GM21717 (cell line): ENCODE results near the gene TNFAIP3.
"Not testable (repeated sequence)": the region's sequence is repeated elsewhere in the genome, so short reads cannot be mapped to it uniquely, and the experiment has no call there.

Source experiments
- ATAC-seq: cut with Tn5 transposase; IDR thresholded peaks from one replicate; pipeline ENCODE4 v1.9.1; 2021; ENCODE audit warnings: mild to moderate bottlenecking, moderate library complexity; ENCODE audit not compliant: unreplicated experiment

TNFAIP3 gene

DNA sequence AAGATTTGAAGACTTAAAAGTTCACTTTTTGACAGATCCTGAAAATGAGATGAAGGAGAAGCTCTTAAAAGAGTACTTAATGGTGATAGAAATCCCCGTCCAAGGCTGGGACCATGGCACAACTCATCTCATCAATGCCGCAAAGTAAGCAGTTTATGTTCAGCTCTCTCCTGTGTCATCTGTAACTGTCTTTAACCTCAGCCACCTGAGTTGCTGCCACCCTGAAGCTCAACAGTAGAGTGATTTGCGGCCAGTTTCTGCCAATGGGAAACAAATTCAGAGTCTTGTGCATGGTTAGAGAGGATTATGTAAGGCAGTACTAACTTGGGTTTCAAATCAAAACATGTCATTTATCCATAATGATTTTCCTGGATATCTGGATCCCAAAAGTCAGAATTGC, 10.1 kb downstream of the TNFAIP3 start:
- no peak for ATAC-seq

DNA sequence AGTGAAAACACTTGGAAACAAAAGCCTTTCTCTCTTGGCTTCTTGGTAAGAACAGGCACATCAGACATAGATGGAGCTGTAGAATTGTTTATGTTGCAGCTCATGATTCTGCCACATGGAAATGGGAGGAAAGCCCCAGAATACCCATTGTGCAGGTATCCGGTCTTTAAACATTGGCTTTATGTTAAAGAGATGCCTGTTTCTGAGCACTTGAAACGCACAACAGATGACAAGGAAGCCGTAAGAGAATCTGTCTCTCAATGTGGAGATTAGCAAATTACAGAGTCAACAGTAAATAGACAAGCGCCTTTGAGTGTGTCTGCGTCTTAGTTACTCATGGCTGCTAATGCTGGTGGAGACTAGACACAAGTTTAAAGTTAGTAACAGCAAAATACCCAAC, 10.5 kb downstream of the TNFAIP3 start:
- no peak for ATAC-seq

DNA sequence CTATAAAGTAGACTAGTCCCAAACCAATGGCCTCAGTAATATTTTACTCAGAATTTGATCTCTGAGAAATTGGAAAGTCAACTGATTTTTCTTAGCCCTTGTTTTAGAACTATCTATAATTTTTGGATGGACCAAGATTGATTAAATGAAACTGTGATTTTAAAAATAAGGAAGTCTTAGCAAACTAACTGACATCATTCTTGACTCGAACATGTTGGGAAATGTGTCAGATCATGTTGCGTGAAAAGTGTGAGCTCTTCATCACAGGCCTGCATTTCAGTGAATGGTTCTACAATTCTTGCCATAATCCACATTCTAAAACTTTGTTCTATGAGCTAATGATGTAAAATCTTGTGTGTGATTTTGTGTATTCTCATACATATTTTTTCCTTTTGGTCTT, 11.0 kb downstream of the TNFAIP3 start:
- ATAC-seq, result no peak

DNA sequence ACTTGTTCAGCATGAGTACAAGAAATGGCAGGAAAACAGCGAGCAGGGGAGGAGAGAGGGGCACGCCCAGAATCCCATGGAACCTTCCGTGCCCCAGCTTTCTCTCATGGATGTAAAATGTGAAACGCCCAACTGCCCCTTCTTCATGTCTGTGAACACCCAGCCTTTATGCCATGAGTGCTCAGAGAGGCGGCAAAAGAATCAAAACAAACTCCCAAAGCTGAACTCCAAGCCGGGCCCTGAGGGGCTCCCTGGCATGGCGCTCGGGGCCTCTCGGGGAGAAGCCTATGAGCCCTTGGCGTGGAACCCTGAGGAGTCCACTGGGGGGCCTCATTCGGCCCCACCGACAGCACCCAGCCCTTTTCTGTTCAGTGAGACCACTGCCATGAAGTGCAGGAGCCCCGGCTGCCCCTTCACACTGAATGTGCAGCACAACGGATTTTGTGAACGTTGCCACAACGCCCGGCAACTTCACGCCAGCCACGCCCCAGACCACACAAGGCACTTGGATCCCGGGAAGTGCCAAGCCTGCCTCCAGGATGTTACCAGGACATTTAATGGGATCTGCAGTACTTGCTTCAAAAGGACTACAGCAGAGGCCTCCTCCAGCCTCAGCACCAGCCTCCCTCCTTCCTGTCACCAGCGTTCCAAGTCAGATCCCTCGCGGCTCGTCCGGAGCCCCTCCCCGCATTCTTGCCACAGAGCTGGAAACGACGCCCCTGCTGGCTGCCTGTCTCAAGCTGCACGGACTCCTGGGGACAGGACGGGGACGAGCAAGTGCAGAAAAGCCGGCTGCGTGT, 11.6 kb downstream of the TNFAIP3 start:
- no peak for ATAC-seq

DNA sequence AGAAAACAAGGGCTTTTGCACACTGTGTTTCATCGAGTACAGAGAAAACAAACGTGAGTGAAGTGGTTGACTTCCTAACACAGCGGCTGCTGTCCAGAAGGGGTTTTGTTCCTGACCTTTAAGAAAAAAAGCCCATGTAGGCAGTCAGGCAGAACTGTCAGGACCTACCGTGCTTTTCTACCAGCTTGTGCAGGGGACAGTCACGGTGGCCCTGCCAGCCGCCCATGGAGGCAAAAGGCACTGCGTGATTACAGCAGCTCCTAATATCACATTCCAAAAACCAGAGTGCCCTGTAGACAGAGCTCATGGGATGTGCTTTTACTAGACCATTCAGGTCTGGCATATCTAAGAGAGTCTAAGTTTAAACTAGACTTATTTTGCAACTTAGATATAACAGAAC, 12.2 kb downstream of the TNFAIP3 start:
- no peak for ATAC-seq

DNA sequence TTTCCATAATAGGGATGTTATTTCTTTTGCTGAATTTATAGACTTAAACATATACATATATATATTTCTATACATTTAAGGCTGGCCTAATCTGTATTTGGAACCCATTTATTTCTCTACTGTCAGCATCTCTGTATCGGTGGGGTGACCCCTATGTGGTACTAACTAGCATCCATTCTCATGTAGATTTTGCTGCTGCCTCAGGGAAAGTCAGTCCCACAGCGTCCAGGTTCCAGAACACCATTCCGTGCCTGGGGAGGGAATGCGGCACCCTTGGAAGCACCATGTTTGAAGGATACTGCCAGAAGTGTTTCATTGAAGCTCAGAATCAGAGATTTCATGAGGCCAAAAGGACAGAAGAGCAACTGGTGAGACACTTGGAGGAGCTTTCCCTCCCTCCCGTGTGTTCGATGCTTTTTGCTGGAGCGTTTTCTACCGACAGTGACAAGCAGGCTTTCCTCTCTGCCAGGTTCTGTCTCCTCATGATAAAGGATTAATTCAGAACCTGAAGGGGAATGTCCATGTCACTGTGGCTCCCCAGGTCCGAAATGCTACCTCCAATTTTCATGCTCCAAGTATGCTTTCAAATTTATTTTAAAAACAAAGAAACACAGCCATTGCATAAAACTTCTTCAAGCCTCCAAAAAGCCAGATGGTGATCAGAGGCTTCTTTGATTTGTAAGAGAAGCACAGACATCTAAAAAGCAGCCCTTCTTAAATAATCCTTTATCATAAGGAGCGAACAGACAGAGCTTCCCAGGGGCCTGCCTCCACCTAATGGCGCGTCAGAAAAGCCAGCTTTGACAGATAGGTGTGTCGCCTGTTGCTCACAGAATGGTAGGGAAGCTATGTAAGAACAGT, 13.1 kb downstream of the TNFAIP3 start:
- ATAC-seq, result no peak

DNA sequence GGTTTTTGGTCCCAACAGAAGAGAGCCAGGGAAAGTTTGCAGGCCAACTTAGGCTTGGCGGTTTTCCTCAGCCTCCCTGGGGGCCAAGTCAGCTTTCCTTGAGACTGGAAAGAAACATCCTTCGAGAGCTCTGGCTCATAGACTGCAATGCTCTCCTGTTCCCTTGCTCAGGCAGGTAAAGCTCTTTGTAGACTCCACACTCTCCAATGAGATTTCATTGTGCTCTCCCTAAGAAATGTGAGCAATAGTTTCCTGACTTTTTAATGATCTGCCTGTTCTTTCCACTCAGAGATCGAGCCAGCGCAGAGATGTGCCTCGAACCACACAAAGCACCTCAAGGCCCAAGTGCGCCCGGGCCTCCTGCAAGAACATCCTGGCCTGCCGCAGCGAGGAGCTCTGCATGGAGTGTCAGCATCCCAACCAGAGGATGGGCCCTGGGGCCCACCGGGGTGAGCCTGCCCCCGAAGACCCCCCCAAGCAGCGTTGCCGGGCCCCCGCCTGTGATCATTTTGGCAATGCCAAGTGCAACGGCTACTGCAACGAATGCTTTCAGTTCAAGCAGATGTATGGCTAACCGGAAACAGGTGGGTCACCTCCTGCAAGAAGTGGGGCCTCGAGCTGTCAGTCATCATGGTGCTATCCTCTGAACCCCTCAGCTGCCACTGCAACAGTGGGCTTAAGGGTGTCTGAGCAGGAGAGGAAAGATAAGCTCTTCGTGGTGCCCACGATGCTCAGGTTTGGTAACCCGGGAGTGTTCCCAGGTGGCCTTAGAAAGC, 13.9 kb downstream of the TNFAIP3 start:
- no peak for ATAC-seq

DNA sequence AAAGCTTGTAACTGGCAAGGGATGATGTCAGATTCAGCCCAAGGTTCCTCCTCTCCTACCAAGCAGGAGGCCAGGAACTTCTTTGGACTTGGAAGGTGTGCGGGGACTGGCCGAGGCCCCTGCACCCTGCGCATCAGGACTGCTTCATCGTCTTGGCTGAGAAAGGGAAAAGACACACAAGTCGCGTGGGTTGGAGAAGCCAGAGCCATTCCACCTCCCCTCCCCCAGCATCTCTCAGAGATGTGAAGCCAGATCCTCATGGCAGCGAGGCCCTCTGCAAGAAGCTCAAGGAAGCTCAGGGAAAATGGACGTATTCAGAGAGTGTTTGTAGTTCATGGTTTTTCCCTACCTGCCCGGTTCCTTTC, 14.4 kb downstream of the TNFAIP3 start:
- ATAC-seq, result no peak

DNA sequence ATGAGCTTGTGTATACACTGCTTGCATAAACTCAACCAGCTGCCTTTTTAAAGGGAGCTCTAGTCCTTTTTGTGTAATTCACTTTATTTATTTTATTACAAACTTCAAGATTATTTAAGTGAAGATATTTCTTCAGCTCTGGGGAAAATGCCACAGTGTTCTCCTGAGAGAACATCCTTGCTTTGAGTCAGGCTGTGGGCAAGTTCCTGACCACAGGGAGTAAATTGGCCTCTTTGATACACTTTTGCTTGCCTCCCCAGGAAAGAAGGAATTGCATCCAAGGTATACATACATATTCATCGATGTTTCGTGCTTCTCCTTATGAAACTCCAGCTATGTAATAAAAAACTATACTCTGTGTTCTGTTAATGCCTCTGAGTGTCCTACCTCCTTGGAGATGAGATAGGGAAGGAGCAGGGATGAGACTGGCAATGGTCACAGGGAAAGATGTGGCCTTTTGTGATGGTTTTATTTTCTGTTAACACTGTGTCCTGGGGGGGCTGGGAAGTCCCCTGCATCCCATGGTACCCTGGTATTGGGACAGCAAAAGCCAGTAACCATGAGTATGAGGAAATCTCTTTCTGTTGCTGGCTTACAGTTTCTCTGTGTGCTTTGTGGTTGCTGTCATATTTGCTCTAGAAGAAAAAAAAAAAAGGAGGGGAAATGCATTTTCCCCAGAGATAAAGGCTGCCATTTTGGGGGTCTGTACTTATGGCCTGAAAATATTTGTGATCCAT, 15.3 kb downstream of the TNFAIP3 start:
- no peak for ATAC-seq

DNA sequence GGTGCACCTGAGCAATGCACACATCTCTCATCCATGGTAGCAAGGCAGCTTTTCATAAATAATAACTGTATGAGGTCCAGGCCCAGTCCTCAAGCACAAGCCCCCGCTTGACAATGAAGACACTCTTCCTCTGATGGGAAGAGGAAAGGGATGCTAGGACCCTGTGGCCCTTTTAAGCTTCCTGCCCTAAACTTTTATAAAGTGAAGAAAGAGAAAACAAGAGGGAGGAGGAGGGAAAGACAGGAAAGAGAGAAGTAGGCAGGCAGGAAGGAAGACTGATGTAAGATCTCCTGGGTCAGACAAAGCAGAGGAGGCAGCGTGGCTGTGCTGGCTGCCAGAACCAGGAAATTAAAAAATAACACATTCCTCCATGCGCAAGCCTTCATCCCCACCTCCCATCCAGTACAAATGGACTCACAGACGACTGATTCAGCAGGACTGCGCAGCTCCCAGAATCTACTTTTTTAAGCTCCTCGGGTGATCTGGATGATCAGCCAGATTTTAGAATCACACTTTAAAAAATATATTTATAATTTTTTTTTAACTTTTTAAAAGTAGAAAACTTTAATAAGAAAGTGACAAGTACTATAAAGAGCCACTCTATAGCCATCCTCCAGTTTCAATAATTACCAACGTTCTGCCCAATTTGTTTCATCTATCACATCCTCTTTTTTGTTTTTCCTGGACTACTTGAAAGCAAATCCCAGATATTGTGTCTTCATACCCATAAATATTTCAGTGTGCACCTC, 16.5 kb downstream of the TNFAIP3 start:
- ATAC-seq, result no peak

DNA sequence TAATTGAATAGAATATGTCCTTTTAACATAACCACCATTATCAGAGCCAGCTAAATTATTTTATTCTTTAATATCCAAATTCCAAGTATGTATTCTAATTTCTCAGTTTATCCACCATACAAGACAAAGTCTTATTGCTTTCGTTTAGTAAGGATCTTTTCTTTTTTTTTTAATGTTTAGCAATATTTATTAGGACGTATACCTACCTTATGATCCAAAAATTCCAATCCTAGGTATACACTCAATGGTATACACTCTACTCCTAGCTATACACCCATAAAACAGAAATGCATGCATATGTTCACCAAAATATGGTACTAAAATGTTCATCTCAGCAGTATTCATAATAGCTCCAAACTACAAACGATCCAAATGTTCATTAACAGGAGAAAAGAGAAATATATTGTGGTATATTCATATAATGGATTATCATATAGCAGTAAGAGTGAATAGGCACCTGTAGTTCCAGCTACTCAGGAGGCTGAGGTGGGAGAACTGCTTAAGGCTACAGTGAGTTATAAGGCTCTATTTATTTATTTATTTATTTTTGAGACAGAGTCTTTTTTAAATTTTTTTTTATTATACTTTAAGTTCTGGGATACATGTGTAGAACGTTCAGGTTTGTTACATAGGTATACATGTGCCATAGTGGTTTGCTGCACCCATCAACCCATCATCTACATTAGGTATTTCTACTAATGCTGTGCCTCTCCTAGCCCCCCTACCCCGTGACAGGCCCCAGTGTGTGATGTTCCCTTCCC, 17.3 kb downstream of the TNFAIP3 start:
- ATAC-seq, result no peak

DNA sequence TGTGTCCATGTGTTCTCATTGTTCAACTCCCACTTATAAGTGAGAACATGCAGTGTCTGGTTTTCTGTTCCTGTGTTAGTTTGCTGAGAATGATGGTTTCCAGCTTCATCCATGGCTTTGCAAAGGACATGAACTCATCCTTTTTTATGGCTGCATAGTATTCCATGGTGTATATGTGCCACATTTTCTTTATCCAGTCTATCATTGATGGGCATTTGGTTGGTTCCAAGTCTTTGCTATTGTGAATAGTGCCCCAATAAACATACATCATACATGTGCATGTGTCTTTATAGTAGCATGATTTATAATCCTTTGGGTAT, 17.8 kb downstream of the TNFAIP3 start:
- ATAC-seq, result not testable (repeated sequence)

DNA sequence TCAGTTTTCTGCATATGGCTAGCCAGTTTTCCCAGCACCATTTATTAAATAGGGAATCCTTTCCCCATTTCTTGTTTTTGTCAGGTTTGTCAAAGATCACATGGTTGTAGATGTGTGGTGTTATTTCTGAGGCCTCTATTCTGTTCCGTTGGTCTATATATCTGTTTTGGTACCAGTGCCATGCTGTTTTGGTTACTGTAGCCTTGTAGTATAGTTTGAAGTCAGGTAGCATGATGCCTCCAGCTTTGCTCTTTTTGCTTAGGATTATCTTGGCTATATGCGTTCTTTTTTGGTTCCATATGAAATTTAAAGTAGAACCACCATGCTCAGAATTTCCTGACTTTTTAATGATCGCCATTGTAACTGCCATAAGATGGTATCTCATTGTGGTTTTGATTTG, 19.2 kb downstream of the TNFAIP3 start:
- ATAC-seq, result not testable (repeated sequence)

DNA sequence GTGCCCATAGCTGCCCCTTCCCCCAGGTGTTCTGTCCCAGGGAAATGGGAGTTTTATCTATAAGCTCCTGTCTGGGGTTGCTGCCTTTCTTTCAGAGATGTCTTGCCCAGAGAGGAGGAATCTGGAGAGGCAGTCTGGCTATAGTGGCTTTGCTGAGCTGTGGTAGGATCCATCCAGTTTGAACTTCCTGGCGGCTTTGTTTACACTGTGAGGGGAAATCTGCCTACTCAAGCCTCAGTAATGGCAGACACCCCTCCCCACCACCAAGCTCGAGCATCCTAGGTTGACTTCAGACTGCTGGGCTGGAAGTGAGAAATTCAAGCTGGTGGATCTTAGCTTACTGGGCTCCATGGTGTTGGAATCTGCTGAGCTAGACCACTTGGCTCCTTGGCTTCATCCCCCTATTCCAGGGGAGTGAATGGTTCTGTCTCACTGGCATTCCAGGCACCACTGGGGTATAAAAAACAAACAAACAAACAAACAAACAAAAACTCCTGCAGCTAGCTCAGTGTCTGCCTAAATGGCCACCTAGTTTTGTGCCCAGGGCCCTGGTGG, 24.0 kb downstream of the TNFAIP3 start:
- ATAC-seq, result no peak

DNA sequence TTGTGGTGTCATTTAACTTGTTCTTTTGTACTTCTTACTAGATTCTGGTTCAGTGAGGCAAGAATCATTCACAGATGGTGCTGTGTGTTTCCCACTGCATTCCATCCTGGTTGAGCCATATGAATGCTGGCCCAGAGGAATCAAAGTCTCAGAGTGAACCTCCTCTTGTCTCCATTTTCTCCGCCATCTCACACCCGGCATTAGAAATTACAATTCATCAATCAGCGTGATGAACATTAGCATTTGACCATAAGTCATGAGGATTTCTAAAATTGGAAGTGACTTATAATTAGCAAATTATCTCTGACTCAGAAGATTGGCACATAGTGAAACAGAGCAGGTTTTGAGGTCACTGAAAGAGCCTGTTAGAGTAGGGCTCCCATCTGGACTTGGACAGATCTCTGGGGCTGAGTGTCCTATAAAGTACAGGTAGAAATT, 25.2 kb downstream of the TNFAIP3 start:
- no peak for ATAC-seq

DNA sequence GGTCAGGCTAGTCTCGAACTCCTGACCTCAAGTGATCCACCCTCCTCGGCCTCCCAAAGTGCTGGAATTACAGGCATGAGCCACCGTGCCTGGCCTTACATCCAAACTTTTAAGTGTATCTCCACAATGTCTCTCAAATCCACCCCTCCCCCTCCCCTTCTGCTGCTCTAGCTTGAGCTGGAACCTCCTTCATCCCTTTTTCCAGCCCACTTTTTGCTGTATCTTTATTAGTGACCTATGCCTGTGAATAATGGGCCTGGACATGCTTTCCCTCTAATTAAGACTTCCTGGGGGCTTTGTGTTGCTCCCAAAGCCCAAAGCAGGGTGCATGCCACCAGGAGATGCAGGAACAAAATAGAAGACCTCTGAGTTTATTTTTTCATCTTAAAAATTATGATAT, 26.1 kb downstream of the TNFAIP3 start:
- ATAC-seq, result no peak

DNA sequence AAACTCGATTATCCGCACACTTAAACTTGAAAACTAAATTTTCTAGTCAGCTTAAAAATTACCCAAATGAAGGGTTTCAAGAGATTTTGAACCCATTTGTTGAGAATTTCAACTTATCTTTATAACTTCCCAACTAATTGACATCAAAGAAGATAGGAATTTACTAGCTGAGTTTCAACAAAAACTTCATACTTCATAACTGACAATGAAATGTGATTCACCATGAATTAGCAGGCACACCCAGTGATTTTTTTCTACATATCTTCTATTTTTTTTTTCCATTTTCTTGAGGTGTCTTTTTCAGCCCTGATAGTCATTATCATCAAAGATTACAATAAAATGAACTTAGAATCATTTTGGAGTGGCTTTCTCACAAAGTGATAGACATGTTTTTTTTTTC, 26.7 kb downstream of the TNFAIP3 start:
- ATAC-seq, result no peak

DNA sequence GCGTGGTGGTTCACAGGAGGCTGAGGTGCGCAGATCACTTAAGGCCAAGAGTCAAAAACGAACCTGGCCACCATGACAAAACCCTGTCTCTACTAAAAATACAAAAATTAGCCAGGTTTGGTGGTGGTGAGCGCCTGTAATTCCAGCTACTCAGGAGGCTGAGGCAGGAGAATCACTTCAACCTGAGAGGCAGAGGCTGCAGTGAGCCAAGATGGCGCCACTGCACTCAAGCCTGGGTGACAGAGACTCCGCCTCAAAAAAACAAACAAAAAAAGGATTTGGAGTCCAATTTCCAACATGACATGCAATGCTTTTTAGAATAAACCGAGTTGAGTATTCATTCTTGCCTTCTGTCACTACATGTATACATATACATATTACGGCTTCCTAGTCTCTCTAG, 27.3 kb downstream of the TNFAIP3 start:
- not testable (repeated sequence) for ATAC-seq

DNA sequence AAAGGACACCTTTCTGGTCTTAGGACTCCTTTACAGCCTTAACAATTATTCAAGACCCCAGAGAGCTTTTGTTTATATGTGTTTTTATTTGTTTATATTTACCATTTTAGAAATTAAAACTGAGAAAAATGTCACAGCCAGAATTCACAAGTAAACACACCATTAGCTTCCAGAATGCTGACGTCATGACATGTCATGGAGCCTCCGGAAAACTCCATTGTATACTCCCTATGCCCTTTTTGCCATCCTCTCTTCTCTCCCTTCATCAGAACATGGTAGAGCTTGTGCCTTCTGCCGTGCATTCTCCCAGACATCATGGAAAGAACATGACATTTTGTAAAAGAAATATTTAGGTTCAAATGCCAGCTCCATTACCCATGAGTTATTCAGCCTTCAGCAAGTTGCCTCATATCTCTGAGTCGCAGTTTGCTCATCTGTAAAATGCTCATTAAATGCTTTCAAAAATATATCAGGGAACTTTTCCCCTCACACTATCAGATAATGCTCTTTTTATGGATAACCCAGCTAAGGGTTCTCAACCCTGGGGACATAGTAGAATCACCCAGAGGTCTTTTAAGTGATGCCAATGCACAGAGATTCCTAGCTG, 27.8 kb downstream of the TNFAIP3 start:
- no peak for ATAC-seq
